ENCODE measurements around the gene BICRAL. TPM values are rescaled to one million over a fixed set of nuclear protein-coding genes. Genes with fewer than 3 reads are reported as not detected.
"Not testable (repeated sequence)": the region's sequence is repeated elsewhere in the genome, so short reads cannot be mapped to it uniquely, and the experiment has no call there.

Gene BICRAL
- polyA plus RNA-seq (2012; ENCODE audit: insufficient read depth, insufficient read length), result 3.9 TPM

GRCh38 chr6:42781796-42782688, at the start of gene BICRAL:
BICRAL (plus strand) TSS chr6:42782052; CDS start chr6:42822023, 39,971 bp downstream.
- DNase-seq (ENCODE audit: low read depth, low spot score), result no peak
- peak within 1 kb of the TSS; percentile 79 for H3K4me3 ChIP-seq (ENCODE audit: low read length)

DNA sequence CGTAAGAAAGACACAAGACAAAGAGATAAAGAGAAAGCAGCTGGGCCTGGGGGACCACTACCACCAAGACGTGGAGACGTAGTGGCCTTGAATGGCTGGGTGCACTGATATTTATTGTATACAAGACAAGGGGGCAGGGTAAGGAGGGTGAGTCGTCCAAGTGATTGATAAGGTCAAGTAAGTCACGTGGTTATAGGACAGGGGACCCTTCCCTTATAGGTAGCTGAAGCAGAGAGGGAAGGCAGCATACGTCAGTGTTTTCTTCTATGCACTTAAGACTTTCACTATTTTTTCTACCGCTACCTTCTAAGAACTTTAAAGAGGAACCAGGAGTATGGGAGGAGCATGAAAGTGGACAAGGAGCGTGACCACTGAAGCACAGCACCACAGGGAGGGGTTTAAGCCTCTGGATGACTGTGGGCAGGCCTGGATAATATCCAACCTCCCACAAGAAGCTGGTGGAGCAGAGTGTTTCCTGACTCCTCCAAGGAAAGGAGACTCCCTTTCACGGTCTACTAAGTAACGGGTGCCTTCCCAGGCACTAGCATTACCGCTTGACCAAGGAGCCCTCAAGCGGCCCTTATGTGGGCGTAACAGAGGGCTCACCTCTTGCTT, 47.9 kb upstream of the BICRAL start:
- not testable (repeated sequence) for H3K4me3 ChIP-seq (ENCODE audit: low read length); DNase-seq (ENCODE audit: low read depth, low spot score)

DNA sequence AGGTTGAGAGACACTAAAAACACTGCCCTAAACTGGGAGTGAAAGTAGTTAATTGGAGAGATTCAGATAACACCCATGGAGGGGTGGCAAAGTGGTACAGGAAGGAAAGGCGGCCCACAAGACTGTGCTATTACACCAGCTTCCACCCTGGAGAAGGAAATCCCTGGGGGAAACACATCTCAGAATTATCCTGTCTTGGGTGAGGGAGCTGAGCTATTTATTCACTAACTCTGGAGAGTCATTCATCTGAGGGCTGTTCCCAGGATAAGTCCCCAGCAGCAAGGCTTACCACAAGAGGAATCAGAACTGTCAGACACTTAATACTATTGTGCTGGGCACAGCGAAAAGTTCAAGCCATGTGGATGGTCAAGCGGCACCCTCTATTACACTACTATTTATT, 45.9 kb upstream of the BICRAL start:
- DNase-seq (ENCODE audit: low read depth, low spot score), result no peak
- H3K4me3 ChIP-seq (ENCODE audit: low read length), result no peak overlapping the region

- no peak for DNase-seq (ENCODE audit: low read depth, low spot score)
Measured at GRCh38 chr6:42740725-42741124, 41.1 kb upstream of the BICRAL start.

DNA sequence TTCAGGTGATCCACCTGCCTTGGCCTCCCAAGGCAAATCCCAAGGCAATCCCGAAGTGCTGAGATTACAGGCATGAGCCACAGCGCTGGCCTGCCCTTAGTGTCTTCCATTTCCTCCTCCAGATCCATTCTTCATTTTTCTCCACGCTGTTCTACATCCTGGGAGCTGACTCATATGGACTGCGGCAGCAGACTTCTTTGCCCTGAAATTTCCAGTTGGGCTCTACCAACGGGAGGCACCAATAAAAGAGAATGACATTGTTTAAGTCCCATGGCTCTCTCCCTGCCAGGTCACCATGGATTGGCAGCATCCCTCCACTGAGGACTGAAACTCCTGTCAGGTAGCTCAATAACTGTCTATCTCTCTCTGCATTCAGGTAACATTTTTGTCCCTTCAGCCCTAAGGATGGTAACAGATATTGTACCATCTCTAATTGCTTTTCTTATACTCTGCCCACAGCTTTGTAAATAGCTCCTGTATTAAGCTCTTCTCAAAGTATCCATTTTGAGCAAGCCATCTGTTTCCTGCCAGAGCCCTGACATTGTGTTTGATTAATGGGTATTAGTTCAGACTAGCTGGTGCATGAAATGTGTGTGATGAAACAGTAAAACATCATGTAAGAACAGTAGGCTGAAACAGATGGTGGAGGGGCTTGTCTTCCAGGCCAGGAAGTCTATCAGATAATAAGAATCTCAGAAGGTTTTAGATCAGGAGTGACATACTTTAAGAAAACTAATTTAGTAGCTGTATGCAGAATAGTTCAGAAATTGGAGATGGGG, 39.5 kb upstream of the BICRAL start:
- H3K4me3 ChIP-seq (ENCODE audit: low read length), result no peak overlapping the region
- DNase-seq (ENCODE audit: low read depth, low spot score), result peak; percentile 38

More at GRCh38 chr6:42740725-42741124, 41.1 kb upstream of the BICRAL start:
- H3K4me3 ChIP-seq (ENCODE audit: low read length), result no peak overlapping the region

DNA sequence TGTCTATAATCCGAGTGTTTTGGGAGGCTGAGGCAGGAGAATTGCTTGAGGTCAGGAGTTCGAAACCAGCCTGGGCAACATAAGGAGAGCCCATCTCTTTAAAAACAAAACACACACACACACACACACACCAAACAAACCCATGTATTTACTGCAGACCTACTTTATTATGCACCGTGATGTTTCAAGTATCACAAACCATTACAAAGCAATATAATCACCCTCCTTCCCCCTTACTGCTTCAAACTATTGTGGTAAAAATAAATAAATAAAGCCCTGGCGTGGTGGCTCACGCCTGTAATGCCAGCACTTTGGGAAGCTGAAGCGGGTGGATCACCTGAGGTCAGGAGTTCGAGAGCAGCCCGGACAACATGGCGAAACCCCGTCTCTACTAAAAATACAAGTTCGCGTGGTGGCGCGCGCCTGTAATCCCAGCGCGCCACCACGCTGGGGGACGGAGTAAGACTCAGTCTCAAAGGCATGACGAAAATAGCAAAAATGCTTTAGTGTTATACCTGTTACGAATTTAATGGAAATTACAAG, 37.4 kb upstream of the BICRAL start:
- H3K4me3 ChIP-seq (ENCODE audit: low read length), result peak overlapping the region; percentile 98; the same call in 1 of the 2 replicates
- no peak for DNase-seq (ENCODE audit: low read depth, low spot score)

GRCh38 chr6:42745083-42745639, 36.7 kb upstream of the BICRAL start:
- DNase-seq (ENCODE audit: low read depth, low spot score), result no peak
- peak overlapping the region; percentile 98 for H3K4me3 ChIP-seq (ENCODE audit: low read length)

DNA sequence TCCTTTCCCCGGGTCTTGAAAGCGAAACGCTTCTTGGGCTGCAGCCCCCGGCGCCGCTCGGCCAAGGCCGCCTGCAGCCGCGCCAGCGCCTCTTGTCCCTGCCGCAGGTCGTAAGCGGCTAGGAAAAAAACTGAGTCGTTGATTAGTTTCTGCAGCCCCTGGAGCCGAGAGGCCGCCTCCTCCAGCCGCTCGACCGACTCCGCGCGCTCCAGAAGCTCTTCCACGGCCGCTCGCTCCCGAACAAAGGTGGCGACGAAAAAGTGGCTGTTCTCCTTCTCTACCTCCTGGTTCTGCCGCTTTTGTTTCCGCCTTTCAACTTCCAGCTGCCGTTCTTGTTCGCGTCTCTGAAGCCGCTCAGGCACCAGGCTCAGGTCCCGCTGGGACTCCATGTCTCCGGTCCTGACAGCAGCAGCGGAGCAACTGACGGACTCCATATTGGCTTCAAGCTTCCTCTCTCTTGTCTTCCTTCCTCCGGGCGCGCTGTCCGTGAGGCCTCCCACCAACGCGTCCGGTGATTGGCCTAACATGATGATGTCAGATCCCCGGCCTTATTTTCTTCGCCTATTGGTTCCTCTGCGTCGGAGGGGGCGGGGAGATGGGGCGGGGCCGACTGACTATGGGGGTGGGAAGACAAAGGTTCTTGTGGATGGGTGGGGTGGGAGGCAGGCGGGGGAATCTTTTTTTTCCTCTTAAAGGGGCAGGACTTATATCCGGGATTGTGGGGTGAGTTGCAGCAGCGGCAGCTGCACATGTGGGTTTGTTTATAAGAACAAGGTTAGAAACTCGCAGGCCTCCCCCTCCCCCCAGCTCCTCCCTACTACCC, 36.0 kb upstream of the BICRAL start, which contains the start of gene TBCC:
TSS of gene TBCC (minus strand) at position 464 of the 823 bp plus-strand sequence. CDS start at position 434, 30 bp downstream.
- peak; percentile 97 for DNase-seq (ENCODE audit: low read depth, low spot score)
- H3K4me3 ChIP-seq (ENCODE audit: low read length), result peak within 1 kb of the TSS; percentile 98

DNA sequence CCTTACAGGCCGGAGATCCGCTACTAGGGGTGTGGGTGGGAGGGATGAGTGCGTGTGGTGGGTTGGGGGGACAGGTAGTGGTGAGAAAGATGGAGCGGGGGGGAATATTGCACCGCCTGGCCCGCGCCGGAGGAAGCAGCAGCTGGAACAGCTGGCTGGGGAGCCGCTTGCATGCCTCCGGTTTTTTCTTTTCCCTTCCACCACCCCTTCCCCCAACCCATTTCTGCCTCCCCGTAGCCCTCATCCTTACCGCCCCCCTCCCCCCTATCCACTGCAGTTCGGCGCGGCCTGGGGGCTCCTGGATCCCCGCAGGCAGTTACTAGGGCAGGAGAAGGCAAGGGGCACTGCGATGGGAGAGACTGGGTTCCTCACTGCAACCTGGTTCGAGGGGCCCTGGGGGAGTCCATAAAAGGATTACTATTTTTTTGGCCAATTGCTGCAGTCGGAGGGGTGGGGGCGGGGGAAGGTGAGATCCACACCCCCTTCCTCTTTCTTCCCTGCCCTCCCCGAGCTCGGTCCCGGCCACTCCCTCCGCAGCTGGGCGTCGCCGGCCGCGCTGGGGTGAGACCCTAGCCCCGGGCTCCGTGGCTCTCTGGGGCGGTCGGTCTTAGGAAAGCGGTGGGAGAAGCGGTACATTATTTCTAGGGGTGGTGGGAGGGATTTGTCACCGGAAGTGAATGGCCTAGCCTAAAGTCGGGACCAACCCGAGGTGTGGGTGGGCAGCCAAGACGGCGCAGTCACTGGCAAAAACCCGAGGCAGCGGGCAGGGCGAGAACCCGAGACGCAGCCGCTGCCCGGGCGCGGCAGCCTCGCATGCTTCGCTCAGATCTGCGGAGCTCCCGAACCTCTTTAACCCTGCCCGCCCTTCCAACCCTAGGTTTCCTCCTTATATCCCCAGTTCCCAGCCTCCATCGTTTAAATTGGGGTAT, 35.1 kb upstream of the BICRAL start:
- peak; percentile 68 for DNase-seq (ENCODE audit: low read depth, low spot score)
- H3K4me3 ChIP-seq (ENCODE audit: low read length), result peak overlapping the region; percentile 78

DNA sequence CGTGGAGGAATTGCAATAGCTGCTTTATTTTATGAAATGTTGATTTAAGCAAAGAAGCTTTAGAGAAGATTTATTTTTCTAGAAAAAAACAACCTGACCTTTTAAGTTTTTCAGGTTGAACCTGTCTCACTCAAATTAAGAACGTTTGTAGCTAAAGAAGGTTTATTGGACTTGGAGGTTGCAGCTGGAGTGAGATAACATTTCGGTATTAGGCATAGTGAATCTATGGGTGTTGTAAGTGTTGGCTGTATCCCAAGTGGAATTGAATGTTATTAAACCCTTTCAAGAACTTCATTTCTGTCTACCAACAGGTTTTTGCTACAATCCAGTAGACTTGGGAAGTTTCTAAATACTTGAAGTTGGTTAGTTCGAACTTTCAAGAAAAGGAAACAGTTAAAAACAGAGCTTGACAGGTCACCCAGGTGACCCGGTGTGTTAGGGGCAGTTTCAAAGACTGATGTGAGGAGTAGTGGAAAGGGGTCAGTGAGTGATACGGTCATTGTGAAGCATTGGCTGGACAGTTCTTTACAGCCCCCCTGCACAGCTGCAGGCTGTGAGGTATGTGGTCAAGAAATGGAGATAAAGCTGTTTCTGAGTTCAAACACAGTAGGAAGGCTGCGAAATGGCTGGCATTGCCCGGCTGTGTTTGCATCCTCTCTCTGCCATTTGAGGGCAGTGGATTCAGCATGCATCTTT, 33.5 kb upstream of the BICRAL start:
- DNase-seq (ENCODE audit: low read depth, low spot score), result no peak
- H3K4me3 ChIP-seq (ENCODE audit: low read length), result no peak overlapping the region

DNA sequence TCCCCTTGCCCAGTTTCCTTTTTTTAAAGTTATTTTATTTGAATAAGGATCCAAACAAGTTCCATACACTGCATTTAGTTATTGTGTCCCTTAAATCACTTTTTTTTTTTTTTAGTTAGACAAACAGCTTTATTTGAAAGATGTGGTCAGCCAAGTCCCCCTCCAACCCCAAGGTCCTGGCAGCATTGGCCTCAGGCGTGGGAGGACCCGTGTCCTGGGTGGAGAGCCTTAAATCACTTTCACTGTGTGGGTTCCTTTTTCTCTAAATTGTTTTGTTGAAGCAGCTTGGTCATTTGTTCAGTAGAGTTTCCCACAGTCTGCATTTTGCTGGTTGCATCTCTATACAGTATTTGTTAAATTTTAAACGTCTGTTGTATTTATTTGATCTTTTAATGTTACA, 30.8 kb upstream of the BICRAL start:
- H3K4me3 ChIP-seq (ENCODE audit: low read length), result no peak overlapping the region
- DNase-seq (ENCODE audit: low read depth, low spot score), result no peak

GRCh38 chr6:42754759-42755158, 27.1 kb upstream of the BICRAL start:
- H3K4me3 ChIP-seq (ENCODE audit: low read length), result no peak overlapping the region
- DNase-seq (ENCODE audit: low read depth, low spot score), result no peak

DNA sequence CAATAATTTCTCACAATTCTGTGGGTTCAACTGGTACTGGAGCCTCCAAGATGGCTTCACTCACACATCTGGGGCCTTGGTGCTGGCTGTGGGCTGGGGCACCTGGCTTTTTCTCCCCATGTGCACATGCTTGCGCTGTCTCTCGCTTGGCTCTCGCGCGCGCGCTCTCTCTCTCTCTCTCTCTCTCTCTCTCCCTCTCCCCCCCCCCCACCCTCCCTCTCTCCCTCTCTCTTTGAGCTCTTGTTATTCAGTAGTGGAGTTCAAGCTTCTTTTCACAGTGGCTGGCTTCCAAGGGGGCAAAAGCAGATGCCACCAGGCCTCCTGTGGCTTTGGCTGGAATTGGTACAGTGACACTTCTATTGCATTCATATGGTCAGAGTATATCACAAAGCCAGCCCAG, 25.1 kb upstream of the BICRAL start:
- H3K4me3 ChIP-seq (ENCODE audit: low read length), result no peak overlapping the region
- DNase-seq (ENCODE audit: low read depth, low spot score), result no peak

GRCh38 chr6:42758756-42759430, 23.0 kb upstream of the BICRAL start:
- DNase-seq (ENCODE audit: low read depth, low spot score), result no peak
- no peak overlapping the region for H3K4me3 ChIP-seq (ENCODE audit: low read length)

GRCh38 chr6:42761287-42762067, 20.4 kb upstream of the BICRAL start:
- no peak overlapping the region for H3K4me3 ChIP-seq (ENCODE audit: low read length)
- no peak for DNase-seq (ENCODE audit: low read depth, low spot score)
